GM23338 (cell line): ENCODE results near the gene PLEKHN1. TPM values are rescaled to one million over a fixed set of nuclear protein-coding genes. Genes with fewer than 3 reads are reported as not detected.

Experiments used
- ATAC-seq: fragments of 200-7000 bp; cut with Tn5 transposase; 3 replicates; pipeline ENCODE4 v1.9.1; 2020
- DNase-seq: peaks from one replicate; pipeline ENCODE4 v3.0.0-alpha.2; 2015; ENCODE audit warnings: low spot score
- H2AFZ ChIP-seq: fragments of 200-600 bp; sonication (generic); 2 replicates; pipeline ENCODE4 v1.8.0; 2016; ENCODE audit warnings: antibody characterized with exemption, mild to moderate bottlenecking, moderate library complexity
- H3F3A ChIP-seq: fragments of 200-600 bp; sonication (generic); replicated peaks from 2 replicates; pipeline ENCODE4 v1.8.0; 2017; ENCODE audit warnings: antibody characterized with exemption, mixed run types, low read depth
- H3K27ac ChIP-seq: fragments of 200-600 bp; sonication (generic); 2 replicates; pipeline ENCODE4 v1.6.1; 2016; ENCODE audit warnings: low read depth
- H3K27me3 ChIP-seq: fragments of 200-600 bp; sonication (generic); 2 replicates; pipeline ENCODE4 v1.8.0; 2016; ENCODE audit warnings: mild to moderate bottlenecking, mixed run types, moderate library complexity; ENCODE audit not compliant: insufficient read depth
- H3K36me3 ChIP-seq: fragments of 200-600 bp; sonication (generic); 2 replicates; pipeline ENCODE4 v1.8.0; 2016; ENCODE audit warnings: mild to moderate bottlenecking; ENCODE audit not compliant: insufficient read depth
- H3K4me1 ChIP-seq: fragments of 200-600 bp; sonication (generic); 2 replicates; pipeline ENCODE4 v1.8.0; 2016; ENCODE audit warnings: mild to moderate bottlenecking, moderate library complexity; ENCODE audit not compliant: insufficient read depth
- H3K4me2 ChIP-seq: fragments of 200-600 bp; sonication (generic); 2 replicates; pipeline ENCODE4 v1.7.1; 2017; ENCODE audit warnings: mixed run types
- H3K4me3 ChIP-seq: fragments of 200-600 bp; sonication (generic); 2 replicates; pipeline ENCODE4 v1.6.1; 2016; ENCODE audit warnings: mixed run types
- H3K79me2 ChIP-seq: fragments of 200-600 bp; sonication (generic); replicated peaks from 2 replicates; pipeline ENCODE4 v1.8.0; 2017; ENCODE audit warnings: mild to moderate bottlenecking; ENCODE audit not compliant: insufficient read depth
- H3K9me2 ChIP-seq: fragments of 200-600 bp; sonication (generic); 2 replicates; pipeline ENCODE4 v1.8.0; 2017; ENCODE audit not compliant: insufficient read depth
- H4K20me1 ChIP-seq: fragments of 200-600 bp; sonication (generic); replicated peaks from 2 replicates; pipeline ENCODE4 v1.8.0; 2017; ENCODE audit warnings: mild to moderate bottlenecking; ENCODE audit not compliant: insufficient read depth
- H3K27ac Mint-ChIP-seq: 2 replicates; pipeline ENCODE4 v1.8.0; 2020; ENCODE audit warnings: inconsistent platforms, mild to moderate bottlenecking, moderate library complexity, mixed read lengths
- H3K27me3 Mint-ChIP-seq: 3 replicates; pipeline ENCODE4 v1.8.0; 2022; ENCODE audit warnings: low read depth, mild to moderate bottlenecking, moderate library complexity, mixed read lengths, inconsistent platforms; ENCODE audit not compliant: insufficient read depth, poor library complexity
- H3K36me3 Mint-ChIP-seq: 3 replicates; pipeline ENCODE4 v1.8.0; 2021; ENCODE audit warnings: low read depth, mild to moderate bottlenecking, inconsistent platforms, moderate library complexity, mixed read lengths
- H3K4me1 Mint-ChIP-seq: 3 replicates; pipeline ENCODE4 v1.8.0; 2020; ENCODE audit warnings: mild to moderate bottlenecking, inconsistent platforms, mixed read lengths
- H3K4me3 Mint-ChIP-seq: 3 replicates; pipeline ENCODE4 v1.8.0; 2021; ENCODE audit warnings: moderate library complexity, mild to moderate bottlenecking, inconsistent platforms, mixed read lengths
- H3K9me3 Mint-ChIP-seq: 3 replicates; pipeline ENCODE4 v1.8.0; 2020; ENCODE audit warnings: moderate library complexity, mild to moderate bottlenecking, inconsistent platforms, mixed read lengths
- ETS1 ChIP-seq: IDR thresholded peaks from 2 replicates; pipeline ENCODE4 v1.6.1; 2016; ENCODE audit warnings: antibody characterized with exemption
- EZH2 ChIP-seq: fragments of 200-600 bp; sonication (generic); IDR thresholded peaks from one replicate; pipeline ENCODE4 v1.8.0; 2017; ENCODE audit warnings: antibody characterized with exemption, mild to moderate bottlenecking, low read depth; ENCODE audit not compliant: unreplicated experiment
- EZH2phosphoT487 ChIP-seq: fragments of 200-600 bp; sonication (generic); IDR thresholded peaks from one replicate; pipeline ENCODE4 v1.8.1; 2018; ENCODE audit warnings: antibody characterized with exemption; ENCODE audit not compliant: unreplicated experiment
- ZNF462 ChIP-seq: fragments of 250-450 bp; sonication (Bioruptor Pico); IDR thresholded peaks from 2 replicates; pipeline ENCODE4 v1.5.0; 2020; ENCODE audit warnings: mild to moderate bottlenecking, moderate library complexity
- polyA plus RNA-seq: library from polyadenylated mRNA; unstranded; fragments of >200 nt; fragmentation: Nextera tagmentation; extraction: Ambion mirVana; gene quantifications from 2 replicates; pipeline ENCODE4 v1.2.1, GENCODE V29; 2016
- total RNA-seq: library from RNA; depleted of rRNA; stranded (reverse); fragments of >200 nt; shearing (Covaris generic); gene quantifications from 2 replicates; pipeline ENCODE4 v1.2.3, GENCODE V29; 2014

The PLEKHN1 gene
- total and polyA plus RNA-seq, 2 experiments from 2014 or later, result 1.4 to 3.3 TPM

- peaks cover 3% of the 10 kb centered on the region; the same call in 1 of the 3 replicates for H3K9me3 Mint-ChIP-seq
- Histone ChIP-seq H3K27ac (no peak overlapping the region), H3K9me2 (no peaks in the 10 kb centered on the region), H3K4me3 (peak overlapping the region; percentile 55), H3K36me3 (0 out of 2 replicates have a peak, but pooled peaks cover 3% of the 10 kb centered on the region), H3K79me2 (no peaks in the 10 kb centered on the region), H3K27me3 (peaks cover 88% of the 10 kb centered on the region), H3K4me2 (peak overlapping the region; percentile 79), H4K20me1 (no peaks in the 10 kb centered on the region; the same call in 1 of the 2 replicates), H2AFZ (no peak overlapping the region), H3K4me1 (peaks cover 5% of the 10 kb centered on the region; the same call in 1 of the 2 replicates), H3F3A (0 out of 2 replicates have a peak, but pooled peaks cover 3% of the 10 kb centered on the region)
- ATAC-seq, result peak; percentile 4
- peaks cover 66% of the 10 kb centered on the region for H3K27me3 Mint-ChIP-seq
- peak overlapping the region; percentile 51 for H3K4me3 Mint-ChIP-seq
- no peak overlapping the region for H3K27ac Mint-ChIP-seq
- H3K4me1 Mint-ChIP-seq, result peaks cover 11% of the 10 kb centered on the region; the same call in 2 of the 3 replicates
- DNase-seq, result peak; percentile 60
- H3K36me3 Mint-ChIP-seq, result peaks cover 5% of the 10 kb centered on the region; the same call in 2 of the 3 replicates
- TF ChIP-seq EZH2phosphoT487, result peak; percentile 57
- no peak for TF ChIP-seq ZNF462 (CRISPR knock-in tag)
- no peak for TF ChIP-seq ETS1
- TF ChIP-seq EZH2, result peak; percentile 72
Measured at GRCh38 chr1:940107-941014, 25.9 kb upstream of the PLEKHN1 start.
